ENCODE results near the gene MEAK7. TPM values are rescaled to one million over a fixed set of nuclear protein-coding genes. Genes with fewer than 3 reads are reported as not detected.

The MEAK7 gene
- total RNA-seq, 1 donor from 2014 or later = 8.2 TPM

DNA sequence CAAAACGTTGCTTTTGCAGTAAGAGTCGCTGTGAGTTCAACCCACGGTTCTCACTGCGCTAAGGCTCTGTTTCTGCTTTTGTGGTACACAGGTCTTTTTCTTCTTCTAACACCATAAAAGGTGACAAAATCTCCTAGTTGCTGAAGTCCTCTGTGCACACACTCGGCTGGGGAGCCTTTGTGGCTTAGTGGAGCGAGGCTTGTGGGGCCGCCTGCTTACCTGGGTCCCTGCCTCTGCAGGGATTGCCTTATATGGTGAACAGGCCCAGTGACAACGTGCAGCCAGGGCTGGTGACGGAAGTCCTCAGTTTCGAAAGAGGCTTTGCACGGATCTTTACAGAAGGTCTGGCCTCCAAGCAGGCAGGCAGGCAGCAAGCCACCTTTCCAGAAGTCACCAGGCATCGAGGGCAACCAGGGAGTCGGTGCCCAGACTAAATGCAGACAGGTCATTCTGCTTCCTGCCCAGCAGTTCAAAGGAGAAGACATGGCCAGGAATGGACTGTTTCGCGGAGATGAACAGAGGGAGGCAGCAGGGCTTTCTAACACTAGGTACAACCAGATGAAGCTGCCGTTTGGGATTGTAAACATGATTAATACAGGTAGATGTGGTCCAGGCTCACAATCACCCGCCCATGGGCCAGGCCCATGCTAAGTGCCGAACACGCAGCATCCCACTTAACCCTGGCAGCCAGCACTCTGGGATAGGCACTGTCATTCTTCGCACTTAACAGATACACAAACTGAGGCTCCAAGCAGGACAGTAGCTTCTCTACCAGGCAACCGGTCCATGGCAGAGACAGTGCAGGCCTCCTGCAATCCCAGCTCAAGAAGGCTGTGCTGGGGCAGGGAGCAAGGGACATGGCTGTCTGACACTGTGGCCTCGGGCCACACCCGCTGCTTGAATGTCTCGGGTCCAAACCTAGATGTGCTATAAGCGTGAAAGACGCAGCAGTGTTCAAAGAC lies 10.7 kb upstream of the MEAK7 start:
- DNase-seq (ENCODE audit: low spot score in 2 of 2) (no peak), FAIRE-seq (no peak)

DNA sequence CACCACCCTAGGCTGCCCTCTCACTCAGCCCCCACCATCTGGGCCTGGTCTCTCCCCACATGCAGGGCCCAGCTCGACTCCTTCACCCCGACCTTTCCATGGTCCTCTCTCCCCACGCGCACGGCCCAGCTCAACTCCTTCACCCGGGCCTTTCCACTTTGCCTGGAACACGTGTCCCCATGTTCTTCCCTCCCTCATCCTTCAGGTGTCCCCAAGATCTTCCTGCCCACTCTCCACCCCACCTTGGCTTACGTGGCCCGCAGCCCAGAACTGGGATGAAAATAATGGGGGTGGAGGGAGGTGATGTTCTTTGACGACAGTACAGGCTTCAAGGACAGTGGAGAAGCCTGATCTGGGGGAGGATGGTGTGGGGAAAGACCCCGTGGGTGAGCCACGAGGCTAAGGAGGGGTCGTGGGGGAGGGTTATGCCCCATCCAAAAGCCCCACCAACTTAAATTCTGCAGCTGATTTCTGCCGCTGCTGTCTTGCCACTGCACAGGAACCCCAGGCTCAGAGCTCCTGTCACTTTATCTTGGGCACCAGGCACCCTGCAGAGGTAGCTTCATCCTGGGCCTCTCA lies 9.9 kb upstream of the MEAK7 start:
- FAIRE-seq = no peak

DNA sequence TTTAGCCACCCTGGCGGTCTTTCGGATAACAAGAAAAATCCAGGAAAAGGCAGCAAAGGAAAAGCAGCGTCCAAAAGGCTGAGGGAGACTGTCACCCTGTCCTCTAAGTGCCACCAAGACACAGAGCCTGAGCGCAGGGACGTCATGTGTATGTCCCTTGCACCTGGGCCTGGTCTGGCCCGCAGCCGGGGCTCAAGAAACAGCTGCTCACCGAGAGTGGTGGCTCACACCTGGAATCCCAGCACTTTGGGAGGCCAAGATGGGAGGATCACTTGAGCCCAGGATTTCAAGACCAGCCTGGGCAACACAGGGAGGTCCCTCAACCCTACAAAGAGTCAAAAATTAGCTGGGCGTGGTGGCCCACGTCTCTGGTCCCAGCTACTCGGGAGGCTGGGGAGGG lies 9.2 kb upstream of the MEAK7 start:
- no peak for FAIRE-seq
- no peak for DNase-seq (ENCODE audit: low spot score in 2 of 2)

More for the DNA sequence above, 9.9 kb upstream of the MEAK7 start:
- DNase-seq (ENCODE audit: low spot score in 2 of 2) = no peak

DNA sequence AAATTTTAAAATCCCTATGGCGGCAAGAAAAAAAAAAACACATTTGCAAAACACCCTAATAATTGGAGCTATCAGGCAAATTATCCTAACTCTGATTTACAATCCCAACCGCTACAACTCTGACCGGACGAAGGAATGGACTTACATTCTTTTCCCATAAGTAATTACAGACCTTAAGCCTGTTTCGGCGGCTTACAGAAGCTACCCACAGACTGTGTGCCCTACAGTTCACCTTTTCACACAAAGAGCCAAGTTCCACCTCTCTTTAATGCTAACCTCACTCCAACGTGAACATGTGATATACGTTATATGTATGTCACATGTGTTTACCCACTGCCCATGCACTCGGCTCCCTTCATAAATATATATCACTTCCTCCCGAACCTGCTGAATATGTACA lies 8.7 kb upstream of the MEAK7 start:
- FAIRE-seq = no peak
- no peak for DNase-seq (ENCODE audit: low spot score in 2 of 2)

DNA sequence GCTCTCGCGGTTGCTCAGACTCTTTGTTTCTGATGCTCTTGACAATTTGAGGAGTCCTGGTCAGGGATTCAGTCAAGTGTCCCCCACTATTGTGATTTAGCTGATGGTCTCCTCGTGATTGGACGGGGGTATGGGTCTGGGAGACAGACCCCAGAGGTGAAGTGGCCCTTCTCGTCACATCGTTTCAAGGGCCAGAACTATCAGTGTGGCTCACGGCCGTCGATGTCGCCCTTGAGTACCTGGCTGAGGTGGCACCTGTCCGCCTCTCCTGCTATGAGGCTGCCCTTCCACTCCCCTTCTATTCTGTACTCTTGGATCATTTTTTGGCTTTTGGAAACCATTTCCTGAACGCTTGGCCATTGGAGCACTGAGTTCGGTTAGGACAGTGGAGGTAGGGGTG lies 7.4 kb upstream of the MEAK7 start:
- DNase-seq (ENCODE audit: low spot score in 2 of 2) = no peak
- no peak for FAIRE-seq

DNA sequence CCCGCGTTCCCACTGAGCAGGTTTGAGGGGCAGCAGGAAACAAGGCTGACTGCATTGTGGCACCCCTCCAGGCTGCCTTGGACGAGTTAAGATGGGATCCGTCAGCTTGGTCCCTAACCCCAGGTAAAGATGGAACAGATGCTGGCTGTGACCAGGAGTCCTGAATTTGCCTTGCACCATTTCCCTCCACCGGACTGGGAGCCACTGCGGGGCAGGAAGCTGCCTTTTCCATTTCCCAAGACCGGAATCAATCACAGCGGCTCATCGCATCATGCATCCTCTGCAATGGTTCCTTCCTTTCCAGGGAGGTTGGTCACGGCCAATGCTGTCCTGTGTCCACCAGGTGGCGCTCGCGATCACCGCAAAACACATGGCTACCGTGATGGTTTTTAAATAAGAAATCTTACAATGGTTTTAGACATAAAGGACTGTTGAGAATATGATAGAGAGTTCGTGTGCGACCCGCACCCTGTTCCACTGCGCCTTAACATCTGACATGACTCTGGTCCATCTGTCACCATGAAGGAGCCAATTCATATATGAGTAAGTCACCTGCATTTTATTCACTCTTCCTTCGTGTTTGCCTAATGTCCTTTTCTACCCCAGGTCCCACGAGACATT lies 6.8 kb upstream of the MEAK7 start:
- FAIRE-seq (no peak), DNase-seq (ENCODE audit: low spot score in 2 of 2) (peak; percentile 51 to 79)

DNA sequence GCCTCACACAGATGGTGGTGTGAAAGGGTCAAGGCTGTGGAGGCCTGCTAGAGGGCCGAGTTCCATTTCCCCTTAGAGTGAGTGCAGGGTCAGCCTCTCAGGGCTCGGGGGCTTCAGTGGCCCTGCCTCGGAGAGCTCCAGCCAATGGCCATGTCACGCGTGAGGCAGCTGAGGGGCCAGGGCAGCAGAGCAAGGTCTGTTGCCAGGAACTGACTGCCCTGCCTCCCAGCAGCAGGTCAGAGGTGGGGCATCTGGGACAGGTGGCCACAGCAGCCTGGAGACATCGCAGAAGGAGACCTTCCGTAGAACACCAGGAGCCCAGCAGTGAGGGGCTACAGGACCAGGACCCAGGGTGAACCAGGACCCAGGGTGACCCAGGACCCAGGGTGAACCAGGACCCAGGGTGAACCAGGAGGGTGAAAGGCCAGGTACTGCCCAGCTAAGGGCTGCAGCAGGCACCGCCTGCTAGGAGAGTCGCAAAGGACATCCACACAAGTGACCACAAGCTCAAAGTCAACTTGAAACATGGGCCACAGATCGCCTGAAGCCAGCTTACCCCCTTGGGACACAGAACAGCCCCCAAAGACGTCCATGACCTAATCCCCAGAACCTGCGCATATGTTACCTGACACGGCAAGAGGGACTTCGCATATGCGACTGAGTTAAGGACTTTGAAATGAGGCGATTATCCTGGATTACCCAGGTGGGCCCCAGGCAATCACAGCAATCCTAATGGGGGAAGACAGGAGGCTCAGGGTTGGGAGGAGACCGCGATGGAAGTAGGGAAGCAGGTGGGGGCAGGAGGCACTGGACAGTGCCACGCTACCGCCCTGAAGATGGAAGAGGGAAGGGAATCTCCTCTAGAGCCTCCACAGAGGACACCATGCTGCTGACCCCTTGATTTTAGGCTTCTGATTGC lies 4.8 kb upstream of the MEAK7 start:
- no peak for DNase-seq (ENCODE audit: low spot score in 2 of 2)
- no peak for FAIRE-seq

DNA sequence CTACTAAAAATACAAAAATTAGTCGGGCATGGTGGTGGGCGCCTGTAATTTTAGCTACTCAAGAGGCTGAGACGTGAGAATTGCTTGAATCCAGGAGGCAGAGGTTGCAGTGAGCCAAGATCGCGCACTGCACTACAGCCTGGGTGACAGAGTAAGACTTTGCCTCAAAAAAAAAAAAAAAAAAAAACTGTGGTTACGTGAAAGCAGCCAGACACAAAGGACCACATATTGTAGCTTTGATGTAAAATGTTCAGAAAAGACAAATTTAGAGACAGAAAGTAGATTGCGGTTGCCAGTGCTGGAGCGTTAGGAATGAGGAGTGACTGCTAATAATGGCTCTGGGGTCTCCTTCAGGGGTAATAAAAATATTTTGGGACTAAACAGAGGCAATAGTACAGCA lies 4.0 kb upstream of the MEAK7 start:
- no peak for DNase-seq (ENCODE audit: low spot score in 2 of 2)
- FAIRE-seq = no peak

DNA sequence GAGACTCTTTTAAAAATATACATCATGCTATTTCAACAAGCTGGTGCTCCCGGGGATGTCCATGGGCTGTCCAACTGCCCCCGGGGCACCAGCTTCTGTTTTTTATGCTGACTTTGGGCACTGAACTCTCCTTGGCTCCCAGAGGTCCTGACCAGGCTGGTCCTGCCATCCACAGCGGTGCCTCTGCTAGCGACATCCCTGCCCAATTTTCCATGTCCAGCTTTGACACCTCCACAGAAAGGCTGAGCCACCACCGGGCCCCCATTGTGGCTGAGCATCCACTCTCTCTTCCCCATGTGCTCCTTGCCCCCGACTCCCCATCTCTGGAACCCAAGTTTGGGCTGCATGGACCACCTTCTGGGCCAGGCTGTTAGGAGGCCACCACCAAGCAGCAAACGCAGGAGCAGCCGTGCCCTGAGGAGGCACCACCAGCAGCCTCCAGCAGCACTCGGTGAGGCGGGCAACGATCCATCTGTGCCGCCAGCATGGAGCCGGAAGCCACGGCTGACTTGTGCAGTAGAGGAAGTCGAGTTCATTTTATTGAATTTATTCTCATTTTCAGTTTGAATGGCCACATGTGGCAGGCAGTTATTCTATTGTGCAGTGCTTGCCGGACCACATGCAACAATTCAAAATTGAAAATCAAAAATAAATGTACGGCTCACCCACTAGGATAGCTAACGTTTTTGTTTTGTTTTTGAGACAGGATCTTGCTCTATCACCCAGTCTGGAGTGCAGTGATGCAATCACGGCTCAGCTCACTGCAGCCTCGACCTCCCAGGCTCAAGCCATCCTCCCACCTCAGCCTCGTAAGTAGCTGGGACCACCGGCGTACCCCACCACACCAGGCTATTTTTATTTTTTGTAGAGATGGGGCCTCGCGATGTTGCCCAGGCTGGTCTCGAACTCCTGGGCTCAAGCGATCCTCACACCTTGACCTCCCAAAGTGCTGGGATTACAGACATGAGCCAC lies 2.8 kb upstream of the MEAK7 start:
- DNase-seq (ENCODE audit: low spot score in 2 of 2) = no peak
- FAIRE-seq = no peak

DNA sequence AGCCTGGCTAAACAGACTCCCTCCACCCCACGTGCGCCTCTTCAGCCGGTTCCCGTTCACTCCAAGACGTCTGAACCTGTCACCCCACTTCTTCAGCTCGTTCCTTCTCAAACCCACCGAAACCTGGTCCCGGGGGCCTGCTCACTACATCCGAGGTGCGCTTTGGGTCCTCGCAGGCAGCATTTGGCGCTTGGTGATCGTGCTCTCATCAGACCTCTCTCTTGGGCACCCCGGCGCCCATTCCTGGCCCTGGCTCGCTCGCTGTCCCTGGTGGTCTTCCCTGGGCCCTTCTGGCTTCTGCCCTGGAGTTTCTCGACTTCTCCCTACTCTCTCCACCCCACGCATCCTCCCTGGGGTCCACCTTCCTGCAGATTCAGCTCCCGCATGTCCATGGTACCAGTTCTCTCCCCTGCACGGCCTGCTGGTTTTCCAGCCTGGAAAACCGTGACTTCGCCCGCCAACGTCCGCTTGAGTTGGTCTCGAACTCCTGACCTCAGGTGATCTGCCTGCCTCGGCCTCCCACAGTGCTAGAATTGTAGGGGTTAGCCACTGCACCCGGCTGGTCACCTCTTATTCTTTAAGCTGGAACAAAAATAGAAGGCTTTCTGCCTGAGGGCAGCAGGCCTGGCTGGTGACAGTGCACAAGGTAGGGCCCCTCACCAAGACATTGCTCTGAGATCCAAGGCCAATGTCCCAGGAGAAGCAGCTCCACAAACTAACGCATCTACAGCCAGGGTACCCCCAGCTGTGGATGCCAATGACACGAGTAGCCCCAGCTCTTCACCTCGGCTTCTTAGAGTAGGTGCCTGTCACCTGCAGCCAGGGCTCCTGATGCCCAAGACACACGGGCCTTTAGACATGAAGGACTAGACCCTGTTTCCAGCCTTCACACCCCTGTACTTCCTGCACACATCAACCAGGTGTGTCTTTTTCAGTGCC lies 1.1 kb upstream of the MEAK7 start:
- FAIRE-seq (no peak), DNase-seq (ENCODE audit: low spot score in 2 of 2) (no peak)

DNA sequence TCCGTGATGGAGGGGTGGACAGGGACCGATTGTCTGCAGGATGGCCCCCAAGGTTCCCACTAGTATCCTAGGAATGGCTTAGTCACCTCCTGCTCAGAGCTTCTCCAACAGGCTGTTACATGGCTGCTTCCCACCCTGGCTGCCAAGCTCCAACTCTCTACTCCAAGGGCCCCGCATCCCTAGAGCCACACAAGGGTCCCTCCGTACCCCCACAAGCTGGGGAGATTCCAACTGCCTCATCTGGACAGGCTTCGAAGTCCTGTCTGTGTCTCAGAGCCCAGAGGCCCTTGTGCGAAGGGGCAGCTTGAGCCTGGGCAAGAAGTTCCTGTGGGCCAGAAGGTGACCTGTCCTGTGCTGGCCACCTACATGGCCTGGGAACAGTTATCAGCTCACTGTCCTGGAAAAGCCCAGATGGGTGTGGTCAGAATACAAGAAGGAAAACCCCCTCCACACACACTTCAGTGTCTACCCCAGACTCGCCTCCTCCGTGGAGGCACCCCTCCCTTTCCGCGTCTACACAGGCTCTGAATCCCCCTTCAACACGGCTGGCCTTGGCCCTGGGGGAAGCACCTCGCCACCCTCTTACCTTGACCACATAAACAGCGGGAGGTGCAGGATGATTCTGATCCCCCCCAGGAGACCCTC lies 586 bp downstream of the MEAK7 start:
- DNase-seq (ENCODE audit: low spot score in 2 of 2) (no peak), FAIRE-seq (no peak)

DNA sequence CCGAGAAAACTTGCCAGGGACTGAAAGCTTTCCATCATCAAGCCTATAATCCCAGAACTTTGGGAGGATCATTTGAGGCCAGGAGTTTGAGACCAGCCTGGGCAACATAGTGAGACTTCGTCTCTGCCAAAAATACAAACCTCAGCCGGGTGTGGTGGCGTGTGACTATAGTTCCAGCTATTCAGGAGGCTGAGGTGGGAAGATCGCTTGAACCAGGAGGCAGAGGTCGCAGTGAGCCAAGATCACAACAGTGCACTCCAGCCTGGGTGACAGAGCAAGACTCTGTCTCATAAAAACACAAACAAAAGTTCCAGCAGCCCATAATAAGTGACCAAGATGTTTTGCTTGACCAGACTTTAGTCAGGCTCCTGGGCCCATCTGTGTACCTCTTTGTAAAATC lies 1.9 kb downstream of the MEAK7 start:
- DNase-seq (ENCODE audit: low spot score in 2 of 2) (no peak), FAIRE-seq (no peak)

DNA sequence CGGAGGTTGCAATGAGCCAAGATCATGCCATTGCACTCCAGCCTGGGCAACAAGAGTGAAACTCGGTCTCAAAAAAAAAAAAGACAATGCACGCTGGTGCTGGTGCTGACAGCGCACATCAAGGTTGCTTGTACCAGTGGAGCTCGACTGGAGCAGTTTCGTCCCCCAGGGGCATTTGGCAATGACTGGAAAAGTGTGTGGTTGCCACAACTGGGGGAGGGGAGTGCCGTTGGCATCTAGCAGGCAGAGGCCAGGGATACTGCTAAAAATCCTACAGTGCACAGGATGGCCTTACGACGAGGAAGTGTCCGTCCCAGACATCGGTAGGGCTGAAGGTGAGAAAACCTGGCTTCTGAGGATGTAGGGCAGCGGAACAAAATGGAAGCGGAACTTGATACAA lies 2.4 kb downstream of the MEAK7 start:
- FAIRE-seq (no peak), DNase-seq (ENCODE audit: low spot score in 2 of 2) (no peak)

DNA sequence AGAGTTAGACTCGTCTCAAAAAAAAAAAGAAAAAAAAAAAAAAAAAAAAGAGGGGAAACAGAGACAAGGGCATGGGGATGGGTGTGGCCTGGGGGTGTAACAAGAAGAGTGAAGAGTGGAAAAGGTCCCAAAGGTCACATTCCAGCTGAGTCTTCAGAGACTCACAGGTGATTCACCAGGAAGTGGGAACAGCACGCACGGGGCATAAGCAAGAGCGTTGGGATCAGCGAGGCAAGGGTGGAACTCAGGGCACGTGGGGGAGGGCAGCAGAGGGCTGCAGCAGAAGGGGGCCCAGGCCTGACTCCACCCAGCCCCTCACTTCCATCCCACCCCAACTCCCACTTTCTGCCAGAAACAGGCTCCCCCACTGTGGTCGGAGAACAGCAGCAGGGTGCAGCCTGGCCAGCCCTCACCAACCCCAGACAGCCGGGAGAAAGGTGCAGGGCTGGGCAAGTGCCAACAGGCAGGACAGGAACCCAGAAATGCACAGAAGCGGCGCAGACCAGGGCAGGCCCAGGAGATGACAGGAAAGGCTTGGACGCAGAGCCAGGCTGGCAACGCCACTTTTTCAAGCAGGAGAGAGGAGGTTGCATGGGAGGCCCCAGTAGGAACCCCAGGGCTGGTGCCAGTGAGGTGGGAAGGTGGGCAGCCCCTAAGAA lies 3.3 kb downstream of the MEAK7 start:
- FAIRE-seq = no peak
- no peak for DNase-seq (ENCODE audit: low spot score in 2 of 2)

DNA sequence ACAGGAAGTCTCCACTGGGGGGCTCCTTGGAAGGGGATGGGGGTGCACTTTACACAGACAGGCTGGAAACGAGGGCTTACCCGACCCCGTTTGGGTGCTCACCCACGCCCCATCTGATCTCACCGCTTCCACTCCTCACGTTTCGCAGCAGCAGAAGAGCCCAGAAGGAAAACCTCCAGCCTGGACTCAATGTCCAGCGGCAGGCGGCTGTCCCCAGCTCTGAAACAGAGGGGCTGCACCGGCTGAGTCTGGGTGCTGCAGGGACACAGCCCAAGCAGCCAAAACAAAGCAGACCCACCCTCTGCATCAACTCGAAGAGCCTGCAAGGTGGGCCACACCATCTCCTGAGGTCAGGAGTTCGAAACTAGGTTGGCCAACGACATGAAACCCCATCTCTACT lies 3.9 kb downstream of the MEAK7 start:
- no peak for FAIRE-seq

DNA sequence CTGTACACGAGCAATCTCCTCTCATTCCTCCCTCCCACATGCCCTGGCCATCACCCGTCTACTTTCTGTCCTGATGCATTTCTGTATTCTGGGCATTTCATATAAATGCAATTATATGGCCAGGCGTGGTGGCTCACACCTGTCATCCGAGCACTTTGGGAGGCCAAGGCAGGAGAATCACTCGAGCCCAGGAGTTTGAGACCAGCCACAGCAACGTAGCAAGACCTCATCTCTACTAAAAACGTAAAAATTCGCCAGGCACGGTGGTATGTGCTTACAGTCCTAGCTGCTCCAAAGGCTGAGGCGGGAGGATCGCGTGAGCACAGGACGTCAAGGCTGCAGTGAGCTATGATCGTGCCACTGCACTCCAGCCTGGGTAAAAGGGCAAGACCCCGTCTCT lies 4.8 kb downstream of the MEAK7 start:
- FAIRE-seq (no peak), DNase-seq (ENCODE audit: low spot score in 2 of 2) (no peak)

More for the DNA sequence above, 3.9 kb downstream of the MEAK7 start:
- DNase-seq (ENCODE audit: low spot score in 2 of 2) = no peak
